Measurements from ENCODE around the gene KIF20B.

The KIF20B gene, protein sequence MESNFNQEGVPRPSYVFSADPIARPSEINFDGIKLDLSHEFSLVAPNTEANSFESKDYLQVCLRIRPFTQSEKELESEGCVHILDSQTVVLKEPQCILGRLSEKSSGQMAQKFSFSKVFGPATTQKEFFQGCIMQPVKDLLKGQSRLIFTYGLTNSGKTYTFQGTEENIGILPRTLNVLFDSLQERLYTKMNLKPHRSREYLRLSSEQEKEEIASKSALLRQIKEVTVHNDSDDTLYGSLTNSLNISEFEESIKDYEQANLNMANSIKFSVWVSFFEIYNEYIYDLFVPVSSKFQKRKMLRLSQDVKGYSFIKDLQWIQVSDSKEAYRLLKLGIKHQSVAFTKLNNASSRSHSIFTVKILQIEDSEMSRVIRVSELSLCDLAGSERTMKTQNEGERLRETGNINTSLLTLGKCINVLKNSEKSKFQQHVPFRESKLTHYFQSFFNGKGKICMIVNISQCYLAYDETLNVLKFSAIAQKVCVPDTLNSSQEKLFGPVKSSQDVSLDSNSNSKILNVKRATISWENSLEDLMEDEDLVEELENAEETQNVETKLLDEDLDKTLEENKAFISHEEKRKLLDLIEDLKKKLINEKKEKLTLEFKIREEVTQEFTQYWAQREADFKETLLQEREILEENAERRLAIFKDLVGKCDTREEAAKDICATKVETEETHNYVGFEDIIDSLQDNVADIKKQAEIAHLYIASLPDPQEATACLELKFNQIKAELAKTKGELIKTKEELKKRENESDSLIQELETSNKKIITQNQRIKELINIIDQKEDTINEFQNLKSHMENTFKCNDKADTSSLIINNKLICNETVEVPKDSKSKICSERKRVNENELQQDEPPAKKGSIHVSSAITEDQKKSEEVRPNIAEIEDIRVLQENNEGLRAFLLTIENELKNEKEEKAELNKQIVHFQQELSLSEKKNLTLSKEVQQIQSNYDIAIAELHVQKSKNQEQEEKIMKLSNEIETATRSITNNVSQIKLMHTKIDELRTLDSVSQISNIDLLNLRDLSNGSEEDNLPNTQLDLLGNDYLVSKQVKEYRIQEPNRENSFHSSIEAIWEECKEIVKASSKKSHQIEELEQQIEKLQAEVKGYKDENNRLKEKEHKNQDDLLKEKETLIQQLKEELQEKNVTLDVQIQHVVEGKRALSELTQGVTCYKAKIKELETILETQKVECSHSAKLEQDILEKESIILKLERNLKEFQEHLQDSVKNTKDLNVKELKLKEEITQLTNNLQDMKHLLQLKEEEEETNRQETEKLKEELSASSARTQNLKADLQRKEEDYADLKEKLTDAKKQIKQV (N-terminal part only)

DNA sequence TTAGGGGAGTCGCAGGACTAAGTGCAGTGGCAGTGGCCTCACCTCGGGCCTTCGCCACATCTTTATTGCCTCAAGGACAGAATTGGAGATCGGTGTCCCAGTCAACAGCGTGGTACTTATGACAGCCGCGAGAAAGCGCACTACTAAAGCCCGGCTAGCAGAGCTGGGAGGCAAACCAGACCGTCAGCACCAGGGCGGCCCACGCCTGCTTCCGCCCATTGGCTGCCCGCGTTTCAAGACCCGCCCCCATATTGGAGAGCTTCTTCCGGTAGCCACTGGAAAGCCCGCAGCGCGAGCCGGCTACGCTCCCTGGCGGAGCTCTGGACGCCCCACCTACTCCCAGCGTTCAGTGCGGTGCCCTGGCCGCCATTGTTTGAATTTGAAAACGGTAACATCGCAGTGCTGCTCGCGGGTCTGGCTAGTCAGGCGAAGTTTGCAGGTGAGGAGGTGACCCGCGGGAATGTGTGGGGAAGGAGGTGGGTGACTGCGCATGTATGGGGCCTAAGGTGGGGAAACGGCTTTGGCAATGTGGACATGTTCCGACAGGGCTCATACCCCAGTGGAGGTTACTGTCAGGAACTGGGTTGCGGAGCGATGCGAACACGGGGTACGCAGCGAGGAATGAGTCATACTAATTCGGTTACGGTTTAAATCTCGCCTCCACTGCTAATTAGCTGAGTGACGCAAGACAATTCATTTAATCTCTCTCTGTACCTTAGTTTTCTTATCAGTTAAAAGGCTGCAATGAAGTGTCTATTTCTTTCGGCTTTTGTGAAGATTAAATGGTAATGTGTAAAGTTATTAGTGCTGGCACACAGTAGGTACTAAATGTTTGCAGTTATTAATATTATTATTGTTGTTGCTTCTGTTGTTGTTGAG is at the start of gene KIF20B:
Gene KIF20B (plus strand): TSS at position 349 of the 879 bp plus-strand sequence. CDS start 3,705 bp downstream, outside the sequence.
- DNase-seq (ENCODE audit: low spot score): peak; percentile 84

GRCh38 chr10:89651916-89652573 is 49.3 kb upstream of the KIF20B start:
- no peak for DNase-seq (ENCODE audit: low spot score)

DNA sequence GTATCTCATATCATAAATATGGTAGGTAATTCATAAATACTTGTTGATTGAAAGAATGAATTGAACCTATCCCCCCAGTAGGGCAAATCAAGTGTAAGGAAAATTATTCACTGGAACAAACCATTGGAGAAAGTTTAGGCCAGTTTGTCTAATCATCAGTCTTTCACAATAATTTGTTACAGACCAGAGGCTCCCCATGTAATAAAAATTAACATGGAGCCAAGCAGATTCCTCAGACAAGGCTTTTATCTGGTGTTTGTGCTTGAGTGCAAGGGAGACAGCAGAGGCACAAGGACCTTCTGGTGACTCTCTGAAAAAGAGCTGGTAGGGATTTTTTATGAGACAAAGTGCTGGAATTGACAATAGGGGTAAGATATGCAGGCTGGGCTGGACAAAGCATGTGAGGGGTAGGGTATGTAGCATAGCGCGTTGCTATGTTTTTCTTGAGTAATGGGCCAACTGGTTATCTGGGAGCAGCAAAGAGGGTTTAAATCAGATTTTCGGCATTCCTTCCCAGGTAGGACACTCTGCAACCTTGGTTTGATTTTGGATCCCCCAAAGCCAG is 48.5 kb upstream of the KIF20B start:
- DNase-seq (ENCODE audit: low spot score): no peak

DNA sequence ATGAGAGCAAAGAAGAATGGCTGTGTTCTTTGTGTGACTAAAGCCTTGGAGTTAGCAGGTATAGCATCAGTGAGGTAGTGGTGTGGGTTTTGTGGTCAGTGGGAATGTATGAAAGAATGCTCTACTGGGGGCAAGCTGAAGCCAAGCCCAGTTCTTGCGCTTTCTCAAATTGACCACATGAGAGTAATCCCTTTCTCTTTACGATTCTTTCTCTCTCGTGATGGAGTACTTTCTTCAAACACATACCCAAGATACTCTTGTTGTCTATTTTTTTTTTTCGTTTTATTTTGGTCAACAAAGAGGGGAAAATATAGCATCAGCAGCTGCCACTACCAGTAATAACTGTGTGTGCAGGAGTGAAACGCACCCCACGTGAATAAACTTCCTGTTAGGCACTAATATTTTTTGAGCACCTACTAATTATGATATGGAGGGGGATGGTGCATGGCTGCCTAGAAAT is 48.0 kb upstream of the KIF20B start:
- no peak for DNase-seq (ENCODE audit: low spot score)

DNA sequence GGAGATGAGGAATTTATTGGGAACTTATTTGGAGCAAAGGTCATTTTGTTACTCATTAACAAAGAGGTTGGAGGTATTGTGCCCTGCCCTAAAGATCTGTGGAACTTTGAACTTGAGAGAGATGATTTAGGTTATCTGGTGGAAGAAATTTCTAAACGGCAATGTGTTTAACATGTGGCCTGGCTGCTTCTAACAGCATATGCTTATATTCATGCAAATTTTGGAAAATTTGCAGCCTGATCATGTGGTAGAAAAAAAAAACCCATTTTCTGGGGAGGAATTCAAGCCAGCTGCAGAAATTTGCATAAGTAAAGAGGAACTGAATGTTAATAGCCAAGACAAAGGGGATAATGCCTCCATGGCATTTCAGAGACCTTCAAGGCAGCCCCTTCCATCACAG is 45.7 kb upstream of the KIF20B start:
- DNase-seq (ENCODE audit: low spot score): no peak

DNA sequence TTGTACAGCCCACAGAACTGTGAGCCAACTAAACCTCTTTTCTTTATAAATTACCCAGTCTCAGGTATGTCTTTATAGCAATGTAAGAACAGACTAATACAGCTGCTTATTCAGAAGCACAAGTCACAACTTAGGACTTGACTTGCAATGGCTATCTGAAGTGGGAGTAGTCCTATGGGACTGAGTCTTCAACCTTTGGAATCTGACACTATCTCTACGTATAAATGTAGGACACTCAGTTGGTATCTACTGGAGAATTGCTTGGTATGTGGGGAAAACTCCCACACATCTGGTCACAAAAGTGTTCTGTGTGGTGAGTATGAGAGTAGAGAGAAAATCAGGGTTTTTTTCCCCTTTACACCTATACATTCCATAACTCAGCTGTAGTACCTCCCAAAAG is 44.1 kb upstream of the KIF20B start:
- no peak for DNase-seq (ENCODE audit: low spot score)

DNA sequence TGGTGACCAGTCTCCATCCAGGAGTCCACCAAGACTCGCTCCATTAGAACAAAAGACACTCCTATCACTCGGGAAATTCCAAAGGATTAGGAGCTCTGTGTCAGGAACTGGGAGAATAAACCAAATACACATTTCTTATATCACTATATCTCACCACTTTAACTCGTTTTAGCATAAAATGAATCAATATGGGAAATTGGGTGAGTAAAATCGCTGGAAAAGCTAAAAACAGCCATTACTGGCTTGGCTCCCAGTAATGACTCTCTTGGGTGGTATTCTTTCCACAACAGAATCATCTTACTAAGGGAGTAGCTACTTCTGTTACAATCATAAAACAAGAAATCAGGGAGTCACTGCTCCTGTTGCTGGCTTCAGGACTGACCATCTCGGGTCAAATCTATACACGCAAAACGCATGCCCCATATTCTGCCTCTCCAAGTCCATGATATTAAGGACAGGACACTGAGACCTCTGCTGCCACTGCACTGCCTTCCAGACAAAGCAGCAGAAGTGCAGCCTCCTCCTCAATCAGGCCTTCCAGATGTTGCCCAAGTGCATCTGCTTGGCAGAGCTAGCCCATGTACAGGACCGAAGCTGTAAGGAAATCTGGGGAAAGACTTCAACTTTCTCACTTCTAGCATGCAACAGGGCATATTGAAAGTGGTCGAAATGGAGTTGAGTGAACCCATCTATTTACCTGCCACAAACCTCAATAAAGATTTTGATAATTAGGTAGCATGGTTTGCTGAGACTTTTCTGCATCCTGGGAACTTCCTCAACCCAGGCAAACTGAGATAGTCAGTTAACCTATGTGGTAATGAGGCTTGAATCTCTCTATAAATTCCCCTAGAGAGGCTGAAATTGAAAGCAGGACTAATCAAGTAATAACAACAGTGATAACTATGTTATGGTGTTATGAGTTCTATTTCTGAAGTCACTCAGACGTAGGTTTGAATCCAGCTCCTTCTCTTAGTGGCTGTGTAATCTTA is 42.0 kb upstream of the KIF20B start:
- no peak for DNase-seq (ENCODE audit: low spot score)

DNA sequence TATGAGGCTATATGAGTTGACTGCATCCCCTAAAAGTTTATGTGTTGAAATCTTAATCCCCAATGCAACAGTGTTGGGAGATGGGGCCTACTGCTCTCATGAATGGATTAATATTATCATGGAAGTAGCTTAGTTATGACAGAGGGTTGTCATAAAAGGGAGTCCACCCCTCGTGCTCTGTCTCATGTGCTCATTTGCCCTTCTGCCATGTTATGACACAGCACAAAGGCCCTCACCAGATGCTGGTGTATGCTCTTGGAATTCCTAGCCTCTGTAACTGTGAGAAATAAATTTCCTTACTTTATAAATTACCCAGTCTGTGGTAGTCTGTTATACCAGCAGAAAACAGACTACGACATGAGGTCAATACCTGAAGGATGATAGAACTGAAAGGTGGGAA is 38.8 kb upstream of the KIF20B start:
- no peak for DNase-seq (ENCODE audit: low spot score)

DNA sequence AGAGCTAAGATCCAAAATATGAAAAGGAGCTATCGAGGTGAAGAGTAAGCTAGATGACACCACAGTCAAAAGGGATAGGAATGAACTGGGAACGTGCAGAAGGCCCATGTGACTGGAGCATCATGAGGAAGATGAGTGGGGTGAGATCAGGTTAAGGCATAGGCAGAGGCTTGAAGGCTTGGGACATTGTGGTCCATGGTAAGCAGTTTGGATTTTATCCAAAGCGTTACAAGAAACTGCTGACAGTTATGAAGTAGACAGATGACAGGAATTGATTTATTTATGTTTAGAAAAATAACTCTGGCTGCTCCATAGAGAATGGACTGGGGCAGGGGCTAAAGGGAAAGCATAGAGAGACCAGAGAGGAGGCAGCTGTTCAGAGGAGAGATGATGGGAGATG is 38.2 kb upstream of the KIF20B start:
- DNase-seq (ENCODE audit: low spot score): no peak

GRCh38 chr10:89664203-89664602 is 37.2 kb upstream of the KIF20B start:
- no peak for DNase-seq (ENCODE audit: low spot score)

DNA sequence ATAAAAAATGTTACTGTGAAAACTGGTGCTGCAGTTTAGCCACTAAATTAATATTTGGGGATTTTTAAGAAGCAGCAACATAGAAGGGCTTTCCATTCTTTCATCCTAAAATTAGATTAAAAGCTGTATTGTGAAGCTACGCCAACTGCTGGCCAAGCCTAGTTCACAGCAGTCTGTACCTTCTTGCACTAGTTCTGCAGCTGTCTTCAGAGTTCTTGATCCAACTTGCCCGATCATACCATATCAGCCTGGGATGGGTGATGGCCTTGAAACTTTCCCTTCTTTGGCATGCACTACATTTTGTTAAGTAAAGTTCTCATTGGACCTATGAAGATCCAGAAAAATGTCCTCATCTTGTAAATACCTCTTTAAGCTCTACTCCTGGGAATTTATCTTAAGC is 36.1 kb upstream of the KIF20B start:
- no peak for DNase-seq (ENCODE audit: low spot score)

GRCh38 chr10:89666138-89666537 is 35.3 kb upstream of the KIF20B start:
- DNase-seq (ENCODE audit: low spot score): no peak

DNA sequence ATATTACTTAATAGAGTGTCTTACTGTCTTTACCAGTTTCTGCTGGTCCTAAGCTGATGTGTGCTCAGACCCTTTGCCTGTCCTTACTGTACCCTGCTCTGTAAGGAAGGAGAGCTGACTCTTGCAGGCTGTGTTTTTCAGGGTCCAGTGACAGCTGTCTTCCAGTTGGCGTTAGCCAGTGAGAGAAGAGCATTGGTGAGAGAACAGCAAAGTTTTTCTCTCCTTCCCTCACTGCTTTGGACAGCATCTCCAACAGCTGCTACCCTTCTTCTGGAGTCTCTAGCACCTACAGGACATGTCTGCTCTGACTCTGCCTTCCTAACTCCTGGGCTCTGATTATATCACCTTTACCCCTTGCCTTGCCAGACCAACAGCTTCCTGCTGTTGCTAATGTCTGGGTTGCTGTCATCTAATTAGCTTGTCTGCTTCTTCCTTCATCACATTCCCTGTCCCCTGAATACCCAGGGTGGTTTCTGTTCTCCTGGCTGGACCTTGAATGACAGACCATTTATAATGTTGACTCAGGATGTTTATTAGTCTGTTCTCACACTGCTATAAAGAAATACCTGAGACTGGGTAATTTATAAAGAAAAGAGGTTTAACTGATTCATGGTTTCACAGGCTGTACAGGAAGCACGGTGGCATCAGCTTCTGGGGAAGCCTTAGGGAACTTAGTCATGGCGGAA is 32.9 kb upstream of the KIF20B start:
- DNase-seq (ENCODE audit: low spot score): no peak

GRCh38 chr10:89669985-89670384 is 31.4 kb upstream of the KIF20B start:
- DNase-seq (ENCODE audit: low spot score): no peak

DNA sequence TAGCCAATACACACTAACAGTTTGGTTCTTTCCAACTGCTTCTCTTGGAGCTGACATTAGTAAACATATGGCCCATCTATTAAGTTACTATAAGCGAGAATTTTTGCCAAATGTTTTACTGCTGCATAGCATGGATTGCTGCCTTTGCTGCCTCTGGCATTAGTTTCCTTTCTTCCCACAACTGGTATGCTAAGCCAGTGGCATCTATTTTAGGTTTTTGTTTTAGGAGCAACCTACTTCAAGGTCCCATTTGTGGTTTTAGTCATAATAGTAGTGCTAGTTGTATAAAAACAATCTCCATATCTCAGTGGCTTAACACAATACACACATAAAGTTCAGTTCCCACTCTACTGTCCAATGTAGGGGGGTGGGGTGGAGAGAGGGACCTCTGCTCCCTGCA is 30.5 kb upstream of the KIF20B start:
- no peak for DNase-seq (ENCODE audit: low spot score)

- no peak for DNase-seq (ENCODE audit: low spot score)
Measured at GRCh38 chr10:89677341-89677740, 24.0 kb upstream of the KIF20B start.

DNA sequence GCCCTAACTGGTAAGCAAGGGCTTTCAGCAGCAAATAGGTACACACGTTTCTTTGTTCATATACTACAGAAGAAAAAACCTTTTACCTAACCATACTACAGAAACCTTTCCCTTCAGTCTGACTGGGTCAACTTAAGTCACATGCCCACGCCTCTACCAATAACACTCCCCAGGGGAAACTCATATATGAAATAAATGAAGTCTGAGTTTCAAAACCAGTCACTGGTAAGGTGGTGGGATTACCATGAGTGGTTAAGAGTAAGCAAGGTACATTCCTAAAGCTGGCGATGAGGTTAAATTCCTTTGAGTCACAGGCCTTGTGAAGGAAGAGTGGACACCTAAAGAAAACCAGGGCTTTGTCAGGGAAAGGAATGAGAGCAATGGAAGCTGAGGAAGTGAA is 21.4 kb upstream of the KIF20B start:
- no peak for DNase-seq (ENCODE audit: low spot score)

GRCh38 chr10:89683883-89684282 is 17.5 kb upstream of the KIF20B start:
- DNase-seq (ENCODE audit: low spot score): no peak

Data from HuH-7 (cell line).